WTC11 (cell line): ENCODE measurements around the gene AGAP1. TPM values are rescaled to one million over a fixed set of nuclear protein-coding genes. Genes with fewer than 3 reads are reported as not detected.

Experiments used
- ATAC-seq: fragments of 200-7000 bp; cut with Tn5 transposase; 2 replicates; pipeline ENCODE4 v1.10.0; 2021; ENCODE audit warnings: mild to moderate bottlenecking, moderate library complexity
- CTCF ChIA-PET: fragments of 300-600 bp; sonication (Branson Sonifier 250); formaldehyde crosslinking; loops from one replicate; lab custom pipeline; 2021; ENCODE audit warnings: antibody characterized with exemption; lab: Charles Lee
- POLR2A ChIA-PET: fragments of 350-600 bp; sonication (Branson Sonifier 250); formaldehyde crosslinking; loops from one replicate; lab custom pipeline; 2021; ENCODE audit warnings: antibody characterized with exemption; lab: Charles Lee
- DNase-seq: peaks from one replicate; pipeline ENCODE4 v3.0.0; 2021; ENCODE audit warnings: low spot score
- H3K27ac Mint-ChIP-seq: 2 replicates; pipeline ENCODE4 v1.8.0; 2021; ENCODE audit warnings: mixed read lengths
- H3K27me3 Mint-ChIP-seq: 2 replicates; pipeline ENCODE4 v1.8.0; 2021; ENCODE audit warnings: low read depth, mild to moderate bottlenecking, moderate library complexity, mixed read lengths
- H3K36me3 Mint-ChIP-seq: 2 replicates; pipeline ENCODE4 v1.8.0; 2021; ENCODE audit warnings: mixed read lengths
- H3K4me1 Mint-ChIP-seq: 2 replicates; pipeline ENCODE4 v1.8.0; 2022; ENCODE audit warnings: mixed read lengths
- H3K4me3 Mint-ChIP-seq: 2 replicates; pipeline ENCODE4 v1.8.0; 2021; ENCODE audit warnings: mild to moderate bottlenecking, moderate library complexity, mixed read lengths
- H3K9me3 Mint-ChIP-seq: 2 replicates; pipeline ENCODE4 v1.8.0; 2021; ENCODE audit warnings: mixed read lengths
- FOXJ3 ChIP-seq: sonication (generic); formaldehyde crosslinking; IDR thresholded peaks from 2 replicates; pipeline ENCODE4 v1.9.0; 2021; ENCODE audit warnings: missing genetic modification reagents, mild to moderate bottlenecking, borderline replicate concordance
- GTF2I ChIP-seq: fragments of 250-450 bp; sonication (Bioruptor Pico); conservative IDR thresholded peaks from 2 replicates; pipeline ENCODE4 v1.4.0; 2021; ENCODE audit warnings: mild to moderate bottlenecking
- JAZF1 ChIP-seq: fragments of 250-450 bp; sonication (Bioruptor Pico); IDR thresholded peaks from 2 replicates; pipeline ENCODE4 v1.9.0; 2021; ENCODE audit warnings: moderate library complexity, mild to moderate bottlenecking, inconsistent platforms
- JUN ChIP-seq: sonication (generic); formaldehyde crosslinking; IDR thresholded peaks from 2 replicates; pipeline ENCODE4 v1.8.0; 2023; ENCODE audit warnings: mild to moderate bottlenecking, missing genetic modification reagents
- MYBL2 ChIP-seq: sonication (generic); formaldehyde crosslinking; IDR thresholded peaks from 2 replicates; pipeline ENCODE4 v1.8.1; 2023; ENCODE audit warnings: mild to moderate bottlenecking, moderate library complexity, missing genetic modification reagents
- NR1H2 ChIP-seq: sonication (generic); formaldehyde crosslinking; IDR thresholded peaks from 2 replicates; pipeline ENCODE4 v1.9.0; 2021; ENCODE audit warnings: mild to moderate bottlenecking, moderate library complexity, missing genetic modification reagents
- NR2C2 ChIP-seq: sonication (generic); formaldehyde crosslinking; IDR thresholded peaks from 2 replicates; pipeline ENCODE4 v1.8.0; 2022; ENCODE audit warnings: mild to moderate bottlenecking, missing genetic modification reagents
- PRRX2 ChIP-seq: fragments of 250-450 bp; sonication (Bioruptor Pico); IDR thresholded peaks from 2 replicates; pipeline ENCODE4 v1.8.0; 2021; ENCODE audit warnings: mild to moderate bottlenecking
- ZNF138 ChIP-seq: sonication (generic); formaldehyde crosslinking; conservative IDR thresholded peaks from 2 replicates; pipeline ENCODE4 v1.8.1; 2022; ENCODE audit warnings: mild to moderate bottlenecking, moderate library complexity, missing genetic modification reagents
- total RNA-seq: library from RNA; stranded (reverse); gene quantifications from 3 replicates; pipeline ENCODE4 v1.2.3, GENCODE V29; 2021
- TF ChIP-seq, protein P1 (sequence below): fragments of 250-450 bp; sonication (Bioruptor Pico); conservative IDR thresholded peaks from 2 replicates; pipeline ENCODE4 v1.9.0; 2021; ENCODE audit warnings: mild to moderate bottlenecking
- TF ChIP-seq, protein P2 (sequence below): fragments of 200-600 bp; IDR thresholded peaks from 2 replicates; pipeline ENCODE4 v1.8.0; 2022; ENCODE audit warnings: antibody characterized with exemption
- TF ChIP-seq, protein P3 (sequence below): fragments of 250-450 bp; sonication (Bioruptor Pico); IDR thresholded peaks from 2 replicates; pipeline ENCODE4 v1.8.0; 2021; ENCODE audit warnings: mild to moderate bottlenecking
- TF ChIP-seq, protein P4 (sequence below): sonication (generic); formaldehyde crosslinking; IDR thresholded peaks from 2 replicates; pipeline ENCODE4 v1.8.1; 2022; ENCODE audit warnings: low read depth, mild to moderate bottlenecking, moderate library complexity, missing genetic modification reagents, borderline replicate concordance
- TF ChIP-seq, protein P5 (sequence below): sonication (generic); formaldehyde crosslinking; IDR thresholded peaks from 2 replicates; pipeline ENCODE4 v1.8.1; 2023; ENCODE audit warnings: mild to moderate bottlenecking, missing genetic modification reagents, moderate library complexity
- TF ChIP-seq, protein P6 (sequence below): fragments of 250-450 bp; sonication (Bioruptor Pico); IDR thresholded peaks from 2 replicates; pipeline ENCODE4 v1.9.0; 2021; ENCODE audit warnings: mild to moderate bottlenecking
- TF ChIP-seq, protein P7 (sequence below): sonication (generic); formaldehyde crosslinking; IDR thresholded peaks from 2 replicates; pipeline ENCODE4 v1.8.1; 2022; ENCODE audit warnings: mild to moderate bottlenecking, moderate library complexity, missing genetic modification reagents
- TF ChIP-seq, protein P8 (sequence below): fragments of 250-450 bp; sonication (Bioruptor Pico); IDR thresholded peaks from 2 replicates; pipeline ENCODE4 v2.1.2; 2022; ENCODE audit warnings: mild to moderate bottlenecking, moderate library complexity
- TF ChIP-seq, protein P9 (sequence below): sonication (generic); formaldehyde crosslinking; IDR thresholded peaks from 2 replicates; pipeline ENCODE4 v1.8.0; 2023; ENCODE audit warnings: missing genetic modification reagents
- TF ChIP-seq, protein P10 (sequence below): sonication (generic); formaldehyde crosslinking; IDR thresholded peaks from 2 replicates; pipeline ENCODE4 v1.8.1; 2022; ENCODE audit warnings: missing genetic modification reagents, borderline replicate concordance

The AGAP1 gene
- total RNA-seq, 1 experiment from 2014 or later, result 49.3 TPM

DNA sequence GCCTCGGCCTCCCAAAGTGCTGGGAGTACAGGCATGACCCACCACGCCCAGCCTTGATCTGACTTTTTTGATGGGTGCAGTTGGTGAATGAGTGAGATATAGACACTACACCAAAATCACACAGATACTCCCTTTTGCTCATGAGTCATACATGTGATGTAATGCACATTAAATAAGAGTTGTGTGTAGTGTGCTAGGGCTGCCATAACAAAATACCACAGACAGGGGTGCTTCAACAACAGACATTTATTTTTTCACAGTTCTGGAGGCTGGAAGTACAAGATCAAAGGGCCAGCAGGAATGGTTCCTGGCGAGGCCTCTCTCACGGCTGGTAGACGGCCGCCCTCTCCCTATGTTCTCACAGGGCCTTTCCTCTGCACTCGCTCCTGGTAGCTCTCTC, 627.7 kb downstream of the AGAP1 start (continued):
- TF ChIP-seq, protein P1, sequence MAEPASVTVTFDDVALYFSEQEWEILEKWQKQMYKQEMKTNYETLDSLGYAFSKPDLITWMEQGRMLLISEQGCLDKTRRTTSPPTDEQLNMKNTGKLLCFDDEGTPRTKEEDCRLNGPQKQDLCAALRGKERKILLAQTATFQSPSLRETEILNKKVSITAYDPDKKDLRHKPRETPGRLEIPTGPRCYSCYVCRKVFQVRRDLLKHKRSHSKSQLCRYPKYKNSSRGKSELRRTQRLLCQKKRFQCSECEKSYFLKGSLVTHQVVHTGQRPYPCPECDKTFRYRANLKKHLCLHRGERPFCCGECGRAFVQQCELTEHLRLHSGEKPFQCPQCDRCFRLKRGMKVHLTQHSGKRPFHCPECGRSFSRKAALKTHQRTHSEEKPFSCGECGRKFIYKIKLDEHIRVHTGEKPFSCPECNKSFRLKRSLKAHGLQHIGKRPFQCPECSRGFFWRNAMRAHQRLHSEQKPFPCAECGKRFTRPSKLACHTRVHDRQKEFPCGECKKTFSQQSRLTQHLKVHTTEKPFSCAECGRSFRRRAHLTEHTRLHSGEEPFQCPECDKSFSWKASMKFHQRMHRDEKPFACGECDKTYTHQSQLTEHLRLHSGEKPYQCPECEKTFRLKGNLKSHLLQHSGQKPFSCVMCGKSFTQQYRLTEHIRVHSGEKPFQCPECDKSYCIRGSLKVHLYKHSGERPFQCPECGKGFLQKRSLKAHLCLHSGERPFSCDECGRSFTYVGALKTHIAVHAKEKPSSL (CRISPR knock-in tag), result no peak
- TF ChIP-seq, protein P2, sequence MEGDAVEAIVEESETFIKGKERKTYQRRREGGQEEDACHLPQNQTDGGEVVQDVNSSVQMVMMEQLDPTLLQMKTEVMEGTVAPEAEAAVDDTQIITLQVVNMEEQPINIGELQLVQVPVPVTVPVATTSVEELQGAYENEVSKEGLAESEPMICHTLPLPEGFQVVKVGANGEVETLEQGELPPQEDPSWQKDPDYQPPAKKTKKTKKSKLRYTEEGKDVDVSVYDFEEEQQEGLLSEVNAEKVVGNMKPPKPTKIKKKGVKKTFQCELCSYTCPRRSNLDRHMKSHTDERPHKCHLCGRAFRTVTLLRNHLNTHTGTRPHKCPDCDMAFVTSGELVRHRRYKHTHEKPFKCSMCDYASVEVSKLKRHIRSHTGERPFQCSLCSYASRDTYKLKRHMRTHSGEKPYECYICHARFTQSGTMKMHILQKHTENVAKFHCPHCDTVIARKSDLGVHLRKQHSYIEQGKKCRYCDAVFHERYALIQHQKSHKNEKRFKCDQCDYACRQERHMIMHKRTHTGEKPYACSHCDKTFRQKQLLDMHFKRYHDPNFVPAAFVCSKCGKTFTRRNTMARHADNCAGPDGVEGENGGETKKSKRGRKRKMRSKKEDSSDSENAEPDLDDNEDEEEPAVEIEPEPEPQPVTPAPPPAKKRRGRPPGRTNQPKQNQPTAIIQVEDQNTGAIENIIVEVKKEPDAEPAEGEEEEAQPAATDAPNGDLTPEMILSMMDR, result no peak
- TF ChIP-seq, protein P3, sequence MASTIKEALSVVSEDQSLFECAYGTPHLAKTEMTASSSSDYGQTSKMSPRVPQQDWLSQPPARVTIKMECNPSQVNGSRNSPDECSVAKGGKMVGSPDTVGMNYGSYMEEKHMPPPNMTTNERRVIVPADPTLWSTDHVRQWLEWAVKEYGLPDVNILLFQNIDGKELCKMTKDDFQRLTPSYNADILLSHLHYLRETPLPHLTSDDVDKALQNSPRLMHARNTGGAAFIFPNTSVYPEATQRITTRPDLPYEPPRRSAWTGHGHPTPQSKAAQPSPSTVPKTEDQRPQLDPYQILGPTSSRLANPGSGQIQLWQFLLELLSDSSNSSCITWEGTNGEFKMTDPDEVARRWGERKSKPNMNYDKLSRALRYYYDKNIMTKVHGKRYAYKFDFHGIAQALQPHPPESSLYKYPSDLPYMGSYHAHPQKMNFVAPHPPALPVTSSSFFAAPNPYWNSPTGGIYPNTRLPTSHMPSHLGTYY (CRISPR knock-in tag), result no peak

DNA sequence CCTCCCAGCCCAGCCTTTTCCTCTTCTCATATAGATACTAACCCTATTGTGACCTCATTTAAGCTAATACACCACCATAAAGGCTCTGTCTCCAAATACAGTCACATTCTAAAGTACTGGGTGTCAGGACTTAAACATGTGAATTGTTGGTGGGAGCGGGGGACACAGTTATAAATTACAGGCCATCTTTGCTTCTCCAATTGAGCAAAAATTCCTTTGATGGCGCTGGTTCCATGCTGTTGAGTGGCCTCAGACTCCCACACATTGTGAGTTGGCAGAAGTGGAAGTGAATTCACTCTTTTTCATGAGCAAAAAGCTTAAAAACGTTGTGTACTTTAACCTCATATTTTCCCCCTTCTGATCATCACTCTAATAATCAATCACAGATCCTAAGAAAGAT, 628.4 kb downstream of the AGAP1 start:
- peaks cover 14% of the 10 kb centered on the region for H3K27me3 Mint-ChIP-seq
- TF ChIP-seq, protein P4, sequence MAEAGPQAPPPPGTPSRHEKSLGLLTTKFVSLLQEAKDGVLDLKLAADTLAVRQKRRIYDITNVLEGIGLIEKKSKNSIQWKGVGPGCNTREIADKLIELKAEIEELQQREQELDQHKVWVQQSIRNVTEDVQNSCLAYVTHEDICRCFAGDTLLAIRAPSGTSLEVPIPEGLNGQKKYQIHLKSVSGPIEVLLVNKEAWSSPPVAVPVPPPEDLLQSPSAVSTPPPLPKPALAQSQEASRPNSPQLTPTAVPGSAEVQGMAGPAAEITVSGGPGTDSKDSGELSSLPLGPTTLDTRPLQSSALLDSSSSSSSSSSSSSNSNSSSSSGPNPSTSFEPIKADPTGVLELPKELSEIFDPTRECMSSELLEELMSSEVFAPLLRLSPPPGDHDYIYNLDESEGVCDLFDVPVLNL (CRISPR knock-in tag), result no peak
- TF ChIP-seq ZNF138 (CRISPR knock-in tag) (no peak), JAZF1 (no peak), JUN (CRISPR knock-in tag) (no peak), GTF2I (CRISPR knock-in tag) (no peak), NR2C2 (CRISPR knock-in tag) (no peak), MYBL2 (CRISPR knock-in tag) (no peak), FOXJ3 (CRISPR knock-in tag) (no peak), NR1H2 (CRISPR knock-in tag) (no peak), PRRX2 (CRISPR knock-in tag) (no peak)
- TF ChIP-seq, protein P5, sequence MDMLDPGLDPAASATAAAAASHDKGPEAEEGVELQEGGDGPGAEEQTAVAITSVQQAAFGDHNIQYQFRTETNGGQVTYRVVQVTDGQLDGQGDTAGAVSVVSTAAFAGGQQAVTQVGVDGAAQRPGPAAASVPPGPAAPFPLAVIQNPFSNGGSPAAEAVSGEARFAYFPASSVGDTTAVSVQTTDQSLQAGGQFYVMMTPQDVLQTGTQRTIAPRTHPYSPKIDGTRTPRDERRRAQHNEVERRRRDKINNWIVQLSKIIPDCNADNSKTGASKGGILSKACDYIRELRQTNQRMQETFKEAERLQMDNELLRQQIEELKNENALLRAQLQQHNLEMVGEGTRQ (CRISPR knock-in tag), result no peak
- TF ChIP-seq, protein P6, sequence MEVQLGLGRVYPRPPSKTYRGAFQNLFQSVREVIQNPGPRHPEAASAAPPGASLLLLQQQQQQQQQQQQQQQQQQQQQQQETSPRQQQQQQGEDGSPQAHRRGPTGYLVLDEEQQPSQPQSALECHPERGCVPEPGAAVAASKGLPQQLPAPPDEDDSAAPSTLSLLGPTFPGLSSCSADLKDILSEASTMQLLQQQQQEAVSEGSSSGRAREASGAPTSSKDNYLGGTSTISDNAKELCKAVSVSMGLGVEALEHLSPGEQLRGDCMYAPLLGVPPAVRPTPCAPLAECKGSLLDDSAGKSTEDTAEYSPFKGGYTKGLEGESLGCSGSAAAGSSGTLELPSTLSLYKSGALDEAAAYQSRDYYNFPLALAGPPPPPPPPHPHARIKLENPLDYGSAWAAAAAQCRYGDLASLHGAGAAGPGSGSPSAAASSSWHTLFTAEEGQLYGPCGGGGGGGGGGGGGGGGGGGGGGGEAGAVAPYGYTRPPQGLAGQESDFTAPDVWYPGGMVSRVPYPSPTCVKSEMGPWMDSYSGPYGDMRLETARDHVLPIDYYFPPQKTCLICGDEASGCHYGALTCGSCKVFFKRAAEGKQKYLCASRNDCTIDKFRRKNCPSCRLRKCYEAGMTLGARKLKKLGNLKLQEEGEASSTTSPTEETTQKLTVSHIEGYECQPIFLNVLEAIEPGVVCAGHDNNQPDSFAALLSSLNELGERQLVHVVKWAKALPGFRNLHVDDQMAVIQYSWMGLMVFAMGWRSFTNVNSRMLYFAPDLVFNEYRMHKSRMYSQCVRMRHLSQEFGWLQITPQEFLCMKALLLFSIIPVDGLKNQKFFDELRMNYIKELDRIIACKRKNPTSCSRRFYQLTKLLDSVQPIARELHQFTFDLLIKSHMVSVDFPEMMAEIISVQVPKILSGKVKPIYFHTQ (CRISPR knock-in tag), result no peak
- TF ChIP-seq, protein P7, sequence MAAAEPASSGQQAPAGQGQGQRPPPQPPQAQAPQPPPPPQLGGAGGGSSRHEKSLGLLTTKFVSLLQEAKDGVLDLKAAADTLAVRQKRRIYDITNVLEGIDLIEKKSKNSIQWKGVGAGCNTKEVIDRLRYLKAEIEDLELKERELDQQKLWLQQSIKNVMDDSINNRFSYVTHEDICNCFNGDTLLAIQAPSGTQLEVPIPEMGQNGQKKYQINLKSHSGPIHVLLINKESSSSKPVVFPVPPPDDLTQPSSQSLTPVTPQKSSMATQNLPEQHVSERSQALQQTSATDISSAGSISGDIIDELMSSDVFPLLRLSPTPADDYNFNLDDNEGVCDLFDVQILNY, result no peak
- TF ChIP-seq, protein P8, sequence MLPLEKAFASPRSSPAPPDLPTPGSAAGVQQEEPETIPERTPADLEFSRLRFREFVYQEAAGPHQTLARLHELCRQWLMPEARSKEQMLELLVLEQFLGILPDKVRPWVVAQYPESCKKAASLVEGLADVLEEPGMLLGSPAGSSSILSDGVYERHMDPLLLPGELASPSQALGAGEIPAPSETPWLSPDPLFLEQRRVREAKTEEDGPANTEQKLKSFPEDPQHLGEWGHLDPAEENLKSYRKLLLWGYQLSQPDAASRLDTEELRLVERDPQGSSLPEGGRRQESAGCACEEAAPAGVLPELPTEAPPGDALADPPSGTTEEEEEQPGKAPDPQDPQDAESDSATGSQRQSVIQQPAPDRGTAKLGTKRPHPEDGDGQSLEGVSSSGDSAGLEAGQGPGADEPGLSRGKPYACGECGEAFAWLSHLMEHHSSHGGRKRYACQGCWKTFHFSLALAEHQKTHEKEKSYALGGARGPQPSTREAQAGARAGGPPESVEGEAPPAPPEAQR (CRISPR knock-in tag), result no peak
- TF ChIP-seq, protein P9, sequence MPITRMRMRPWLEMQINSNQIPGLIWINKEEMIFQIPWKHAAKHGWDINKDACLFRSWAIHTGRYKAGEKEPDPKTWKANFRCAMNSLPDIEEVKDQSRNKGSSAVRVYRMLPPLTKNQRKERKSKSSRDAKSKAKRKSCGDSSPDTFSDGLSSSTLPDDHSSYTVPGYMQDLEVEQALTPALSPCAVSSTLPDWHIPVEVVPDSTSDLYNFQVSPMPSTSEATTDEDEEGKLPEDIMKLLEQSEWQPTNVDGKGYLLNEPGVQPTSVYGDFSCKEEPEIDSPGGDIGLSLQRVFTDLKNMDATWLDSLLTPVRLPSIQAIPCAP (CRISPR knock-in tag), result no peak
- TF ChIP-seq, protein P10, sequence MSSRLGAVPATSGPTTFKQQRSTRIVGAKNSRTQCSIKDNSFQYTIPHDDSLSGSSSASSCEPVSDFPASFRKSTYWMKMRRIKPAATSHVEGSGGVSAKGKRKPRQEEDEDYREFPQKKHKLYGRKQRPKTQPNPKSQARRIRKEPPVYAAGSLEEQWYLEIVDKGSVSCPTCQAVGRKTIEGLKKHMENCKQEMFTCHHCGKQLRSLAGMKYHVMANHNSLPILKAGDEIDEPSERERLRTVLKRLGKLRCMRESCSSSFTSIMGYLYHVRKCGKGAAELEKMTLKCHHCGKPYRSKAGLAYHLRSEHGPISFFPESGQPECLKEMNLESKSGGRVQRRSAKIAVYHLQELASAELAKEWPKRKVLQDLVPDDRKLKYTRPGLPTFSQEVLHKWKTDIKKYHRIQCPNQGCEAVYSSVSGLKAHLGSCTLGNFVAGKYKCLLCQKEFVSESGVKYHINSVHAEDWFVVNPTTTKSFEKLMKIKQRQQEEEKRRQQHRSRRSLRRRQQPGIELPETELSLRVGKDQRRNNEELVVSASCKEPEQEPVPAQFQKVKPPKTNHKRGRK (CRISPR knock-in tag), result no peak
- ATAC-seq, result no peak
- POLR2A ChIA-PET, result no interaction called here
- CTCF ChIA-PET, result no interaction called here
- no peak overlapping the region for H3K4me3 Mint-ChIP-seq
- no peaks in the 10 kb centered on the region for H3K9me3 Mint-ChIP-seq
- H3K36me3 Mint-ChIP-seq, result peaks cover 20% of the 10 kb centered on the region
- DNase-seq, result no peak
- H3K4me1 Mint-ChIP-seq, result peaks cover 39% of the 10 kb centered on the region
- H3K27ac Mint-ChIP-seq, result no peak overlapping the region
